BJ (cell line): Measurements from ENCODE around the gene GUCY1A1. TPM values are rescaled to one million over a fixed set of nuclear protein-coding genes. Genes with fewer than 3 reads are reported as not detected.

Experiments used
- CTCF ChIA-PET: fragments of 350-600 bp; formaldehyde crosslinking; extraction: SDS; loops from one replicate; lab custom pipeline; 2021; ENCODE audit warnings: antibody characterized with exemption, inconsistent platforms; lab: Yijun Ruan, JAX
- POLR2A ChIA-PET: fragments of 300-600 bp; sonication (Branson Sonifier 250); formaldehyde crosslinking; extraction: SDS; loops from one replicate; lab custom pipeline; 2021; ENCODE audit warnings: antibody characterized with exemption; lab: Charles Lee
- DNase-seq: peaks from one replicate; pipeline ENCODE4 v3.0.0-alpha.2; 2011; ENCODE audit warnings: low read depth
- H3K27me3 ChIP-seq: 2 replicates; pipeline ENCODE4 v1.6.0; 2011; ENCODE audit warnings: low read length; ENCODE audit not compliant: control insufficient read depth, insufficient read depth
- H3K36me3 ChIP-seq: 2 replicates; pipeline ENCODE4 v1.5.1; 2011; ENCODE audit warnings: low read length; ENCODE audit not compliant: control insufficient read depth, insufficient read depth
- H3K4me3 ChIP-seq: 2 replicates; pipeline ENCODE4 v1.5.1; 2011; ENCODE audit warnings: low read depth, mild to moderate bottlenecking, control low read depth, low read length
- CTCF ChIP-seq: IDR thresholded peaks from 2 replicates; pipeline ENCODE4 v1.5.1; 2011; ENCODE audit warnings: low read depth, mild to moderate bottlenecking, control low read depth, inconsistent platforms, low read length, moderate library complexity; ENCODE audit not compliant: insufficient read depth
- polyA plus RNA-seq: library from polyadenylated mRNA; depleted of rRNA; stranded (reverse); fragments of >200 nt; gene quantifications from 2 replicates; pipeline ENCODE4 v1.2.3, GENCODE V29; 2011

The GUCY1A1 gene
- polyA plus RNA-seq, 1 experiment = 0.23 TPM

- TF ChIP-seq CTCF = no peak
- H3K4me3 ChIP-seq = no peak overlapping the region
- ChIA-PET POLR2A (no interaction called here), CTCF (no interaction called here)
- no peaks in the 10 kb centered on the region for H3K36me3 ChIP-seq
- no peaks in the 10 kb centered on the region for H3K27me3 ChIP-seq
- DNase-seq = no peak
Measured at GRCh38 chr4:155707251-155707650, 40.6 kb downstream of the GUCY1A1 start.

GRCh38 chr4:155708782-155709181 lies 42.1 kb downstream of the GUCY1A1 start:
- CTCF ChIA-PET = no interaction called here
- no peaks in the 10 kb centered on the region for H3K27me3 ChIP-seq
- no peaks in the 10 kb centered on the region for H3K36me3 ChIP-seq
- DNase-seq = no peak
- TF ChIP-seq CTCF = no peak
- POLR2A ChIA-PET = no interaction called here
- no peak overlapping the region for H3K4me3 ChIP-seq

- TF ChIP-seq CTCF = no peak
- ChIA-PET POLR2A (no interaction called here), CTCF (no interaction called here)
- Histone ChIP-seq H3K36me3 (no peaks in the 10 kb centered on the region), H3K27me3 (no peaks in the 10 kb centered on the region), H3K4me3 (no peak overlapping the region)
- DNase-seq = no peak
Measured at GRCh38 chr4:155709918-155710317, 43.3 kb downstream of the GUCY1A1 start.

DNA sequence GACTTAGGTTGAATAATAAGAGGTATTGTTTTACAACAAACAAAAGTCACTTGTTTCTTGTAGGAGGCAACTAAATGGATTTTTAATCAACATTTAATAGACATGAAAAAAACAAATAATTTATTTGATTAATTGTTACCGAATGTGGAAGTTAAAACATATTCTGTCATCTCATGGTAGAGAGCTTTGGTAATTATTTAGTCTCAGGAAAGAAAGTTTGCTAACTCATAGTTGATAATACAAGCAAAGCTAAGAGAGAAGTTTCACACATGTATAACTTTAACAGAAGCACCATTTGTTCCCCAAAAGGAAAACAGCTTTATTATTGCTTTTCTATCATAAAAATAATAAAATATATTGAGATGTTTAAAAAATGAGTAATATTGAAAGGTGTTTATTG lies 44.9 kb downstream of the GUCY1A1 start:
- ChIA-PET POLR2A (no interaction called here), CTCF (interaction anchor here (0.7 kb wide), 1 partner anchor 245 kb away, joined by 3 read pairs; no protein-coding TSS in a partner anchor)
- no peak overlapping the region for H3K4me3 ChIP-seq
- no peaks in the 10 kb centered on the region for H3K27me3 ChIP-seq
- TF ChIP-seq CTCF = no peak
- no peak for DNase-seq
- no peaks in the 10 kb centered on the region for H3K36me3 ChIP-seq

DNA sequence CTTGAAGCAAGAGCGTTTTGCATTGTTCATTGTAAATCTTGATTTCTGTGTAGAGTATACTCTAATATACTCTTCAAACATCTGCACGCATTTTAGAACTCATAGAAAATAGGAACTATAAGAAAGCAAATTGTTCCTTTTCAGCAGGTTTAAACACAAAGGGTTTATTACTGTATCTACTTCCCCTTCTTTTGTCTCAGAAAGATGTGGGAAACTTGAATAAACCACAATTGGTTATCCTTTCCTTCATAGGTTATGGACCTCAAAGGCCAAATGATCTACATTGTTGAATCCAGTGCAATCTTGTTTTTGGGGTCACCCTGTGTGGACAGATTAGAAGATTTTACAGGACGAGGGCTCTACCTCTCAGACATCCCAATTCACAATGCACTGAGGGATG lies 46.2 kb downstream of the GUCY1A1 start:
- ChIA-PET CTCF (no interaction called here), POLR2A (no interaction called here)
- no peak for TF ChIP-seq CTCF

More for the DNA sequence above, 46.2 kb downstream of the GUCY1A1 start:
- Histone ChIP-seq H3K36me3 (no peaks in the 10 kb centered on the region), H3K4me3 (no peak overlapping the region), H3K27me3 (no peaks in the 10 kb centered on the region)
- no peak for DNase-seq
